Kidney tubule cell (primary cell): ENCODE measurements around the gene SLC39A2.
"Not testable (repeated sequence)": the region's sequence is repeated elsewhere in the genome, so short reads cannot be mapped to it uniquely, and the experiment has no call there.

ENCODE experiments used
- DNase-seq: peaks from one replicate; pipeline ENCODE4 v3.0.0-alpha.2; 2018; ENCODE audit warnings: low spot score

Gene SLC39A2

GRCh38 chr14:20997115-20997514 lies 2.0 kb upstream of the SLC39A2 start:
- no peak for DNase-seq

DNA sequence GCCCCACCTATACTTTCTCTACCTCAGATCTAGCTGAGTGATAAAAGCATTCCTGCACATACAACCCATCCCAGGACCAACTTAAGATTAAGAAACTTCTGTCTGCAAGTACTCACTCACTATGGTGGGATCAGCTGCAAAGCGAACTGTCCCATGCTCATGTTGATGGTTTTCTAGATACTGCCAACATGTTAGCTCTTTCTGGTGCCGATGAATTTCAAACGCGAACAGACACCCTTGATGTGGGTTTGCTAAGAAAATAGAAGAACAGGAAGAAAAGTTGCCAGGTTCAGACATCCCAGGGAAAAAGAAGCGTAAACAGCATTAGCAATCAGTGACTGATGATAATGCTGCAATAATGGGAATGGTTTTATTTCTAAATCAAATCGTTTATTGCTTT lies 1.5 kb upstream of the SLC39A2 start:
- no peak for DNase-seq

- DNase-seq: no peak
These were observed 954 bp upstream of the SLC39A2 start for GRCh38 chr14:20998139-20998538.

GRCh38 chr14:20999591-20999990 lies 498 bp downstream of the SLC39A2 start:
- no peak for DNase-seq

DNA sequence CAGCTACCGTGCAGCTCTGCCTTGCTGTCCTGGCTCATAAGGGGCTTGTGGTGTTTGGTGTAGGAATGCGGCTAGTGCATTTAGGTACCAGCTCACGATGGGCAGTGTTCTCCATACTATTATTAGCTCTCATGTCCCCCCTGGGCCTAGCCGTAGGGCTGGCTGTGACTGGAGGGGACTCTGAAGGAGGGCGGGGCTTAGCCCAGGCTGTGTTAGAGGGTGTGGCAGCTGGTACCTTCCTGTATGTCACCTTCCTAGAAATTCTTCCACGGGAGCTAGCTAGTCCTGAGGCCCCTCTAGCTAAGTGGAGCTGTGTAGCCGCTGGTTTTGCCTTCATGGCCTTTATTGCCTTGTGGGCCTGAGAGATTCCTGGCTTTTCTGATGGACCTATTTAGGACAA lies 2.1 kb downstream of the SLC39A2 start:
- DNase-seq: no peak

- DNase-seq: no peak
These were observed 4.8 kb downstream of the SLC39A2 start for GRCh38 chr14:21003788-21004346.

GRCh38 chr14:21009721-21010120 lies 10.6 kb downstream of the SLC39A2 start:
- DNase-seq: not testable (repeated sequence)

DNA sequence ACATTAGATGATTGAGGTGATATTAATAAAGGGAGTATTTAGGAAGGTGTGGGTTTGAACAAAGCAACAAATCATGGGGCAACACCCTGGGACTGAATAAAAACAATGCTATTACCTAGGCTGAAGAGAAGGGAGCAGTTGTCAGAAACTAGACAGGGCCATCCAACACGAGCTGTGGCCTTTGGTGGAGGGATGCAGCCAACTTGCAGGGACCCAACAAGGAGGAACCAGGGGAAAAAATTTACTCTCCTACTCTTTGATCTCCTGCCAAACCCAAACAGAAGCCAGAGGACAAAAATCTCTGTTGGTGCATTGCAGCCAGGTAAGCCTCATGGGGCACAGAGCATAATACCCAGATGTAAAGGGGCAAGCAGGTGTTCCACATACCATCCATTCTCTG lies 12.0 kb downstream of the SLC39A2 start:
- DNase-seq: no peak

- DNase-seq: peak; percentile 83
These were observed 15.7 kb downstream of the SLC39A2 start for GRCh38 chr14:21014761-21015190.

DNA sequence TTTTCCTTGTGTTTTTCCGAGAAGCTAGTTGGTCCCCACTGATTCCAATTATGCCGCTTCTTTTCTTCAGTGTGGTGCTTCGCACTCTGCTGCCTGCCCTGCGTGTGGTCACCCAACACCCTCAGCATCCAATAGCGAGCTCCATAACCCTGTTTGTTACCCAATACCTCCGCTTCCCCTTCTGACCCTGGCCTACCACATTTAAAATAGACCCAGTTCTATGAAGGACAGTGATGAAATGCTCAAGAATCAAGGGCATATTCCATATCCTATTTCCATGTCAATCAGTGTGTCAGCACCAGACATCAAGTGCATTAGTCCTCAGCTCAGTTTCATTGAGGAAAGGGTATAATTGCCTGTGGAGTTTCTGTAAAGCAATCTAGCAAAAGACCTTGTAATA lies 16.2 kb downstream of the SLC39A2 start:
- no peak for DNase-seq

DNA sequence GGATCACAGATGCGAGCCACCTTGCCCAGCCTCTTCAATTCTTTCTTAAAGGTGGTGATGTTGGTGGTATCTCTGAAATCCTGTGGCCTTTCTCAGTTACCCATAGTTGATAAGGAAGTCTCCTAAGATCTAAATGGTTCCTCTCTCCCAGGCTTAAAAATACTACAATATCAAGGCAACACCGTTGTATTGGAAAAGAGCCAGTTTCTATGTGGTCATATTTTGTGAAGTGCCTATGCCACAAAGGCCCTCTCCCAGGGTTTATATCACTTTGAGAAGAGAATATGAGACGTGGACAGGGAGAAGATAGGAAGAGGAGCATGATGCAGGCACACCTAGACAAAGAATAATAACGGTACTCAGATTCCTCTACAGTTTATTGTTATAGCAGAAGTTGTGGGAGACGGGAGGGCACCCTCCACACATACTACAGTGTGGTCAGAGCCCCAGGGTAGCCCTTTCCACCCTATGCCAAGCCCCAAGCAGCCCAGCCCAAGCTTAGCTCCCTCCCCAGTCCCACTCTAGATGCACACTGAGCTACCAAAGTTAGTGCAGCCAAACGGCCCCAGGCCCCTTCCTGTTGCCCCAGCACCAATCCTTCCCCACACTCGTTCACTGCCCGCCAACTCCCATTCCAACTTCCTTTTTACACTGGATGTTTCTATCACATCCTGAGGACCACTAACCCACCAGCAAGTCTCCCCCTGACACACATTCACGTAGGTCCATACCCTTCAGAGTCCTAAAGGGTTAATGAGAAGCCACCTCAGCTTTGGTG lies 17.5 kb downstream of the SLC39A2 start:
- no peak for DNase-seq

DNA sequence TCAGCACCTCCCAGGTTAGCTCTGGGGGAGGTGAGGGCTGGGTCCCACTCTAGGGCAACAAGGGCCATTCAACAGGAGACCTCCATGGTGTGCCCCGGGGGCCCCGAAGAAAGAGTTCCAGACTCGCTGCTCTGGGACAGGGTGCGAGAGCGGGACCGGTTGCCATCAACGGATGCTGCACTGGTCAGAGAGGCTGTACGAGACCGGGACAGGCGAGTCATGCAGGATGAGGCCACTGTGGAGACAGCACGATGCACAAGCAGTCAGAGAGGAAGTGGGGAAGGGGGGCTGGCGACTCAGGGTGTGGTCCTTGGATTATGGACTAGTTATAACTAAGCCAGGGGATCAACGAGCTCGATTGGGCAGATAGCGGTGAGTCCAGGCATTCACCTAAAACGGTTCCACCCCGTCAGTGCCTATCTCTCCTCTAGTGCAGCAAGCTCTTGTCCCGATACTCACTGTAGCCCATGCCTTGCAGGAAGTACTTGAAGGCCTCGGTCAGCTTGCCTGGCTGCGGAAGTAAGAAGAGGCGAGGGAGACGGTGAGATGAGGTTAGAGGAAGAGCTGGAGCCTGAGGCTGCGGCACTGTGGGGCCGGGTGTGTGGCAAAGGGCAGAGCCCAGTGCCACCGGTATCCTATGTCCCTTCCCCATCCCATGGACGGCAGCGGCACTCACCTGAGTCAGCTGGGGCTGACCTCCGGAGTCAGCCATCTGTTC lies 18.6 kb downstream of the SLC39A2 start:
- DNase-seq: no peak

DNA sequence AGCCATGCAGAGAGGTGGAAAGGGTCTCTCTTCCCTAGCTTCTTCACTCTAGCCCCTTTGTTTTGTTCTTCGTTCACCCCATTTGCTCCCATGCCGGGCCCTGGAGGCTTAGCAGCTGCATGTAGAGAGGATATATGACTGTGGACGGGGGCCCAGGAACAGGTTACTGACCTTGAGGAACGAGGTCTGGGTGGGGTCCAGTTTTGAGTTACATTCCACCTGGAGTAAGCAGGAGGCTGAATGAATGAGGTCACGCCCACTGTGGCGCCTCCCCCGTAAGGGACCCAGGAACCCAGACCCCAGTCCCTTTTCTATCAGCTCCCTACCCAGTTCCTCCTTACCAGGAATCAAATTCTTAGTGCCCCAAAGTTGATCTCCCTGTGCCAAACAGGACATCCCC lies 19.2 kb downstream of the SLC39A2 start:
- DNase-seq: no peak

DNA sequence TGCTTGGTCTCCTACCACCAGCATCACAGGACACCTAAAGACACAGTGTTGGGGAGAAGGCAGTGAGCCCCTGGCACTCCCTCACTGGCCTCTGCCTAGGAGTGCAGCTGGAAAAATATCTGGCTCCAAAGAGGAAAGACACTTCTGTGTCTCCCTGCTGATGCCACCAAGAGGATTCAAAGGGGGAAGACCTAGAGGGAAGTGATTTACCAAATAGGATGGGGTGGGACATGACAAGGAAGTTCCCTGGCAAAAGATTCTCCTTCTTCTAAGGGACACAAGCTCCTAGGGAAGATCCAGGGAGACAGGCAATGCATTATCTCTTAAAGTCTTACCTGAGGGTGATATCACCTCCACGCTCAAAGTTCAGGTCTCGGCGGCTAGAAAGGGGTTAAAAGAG lies 19.7 kb downstream of the SLC39A2 start:
- no peak for DNase-seq

DNA sequence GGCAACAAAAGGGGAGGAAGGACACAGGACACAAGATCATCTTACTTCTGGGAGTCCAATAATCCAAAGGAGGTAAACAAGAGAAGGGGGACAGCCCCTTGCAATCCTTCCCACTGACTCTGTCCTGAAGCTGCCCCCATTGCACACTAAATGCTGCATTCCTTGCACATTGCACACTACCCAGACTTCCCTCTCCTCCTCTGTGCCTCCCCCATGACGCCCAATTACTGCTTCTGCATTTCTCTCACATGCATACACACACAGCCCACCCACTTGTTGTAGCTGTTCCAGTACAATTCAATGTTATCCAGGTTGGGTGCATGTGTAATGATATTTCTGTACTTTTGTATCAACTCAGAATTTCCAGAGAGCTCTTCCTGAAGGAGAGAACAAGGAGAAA lies 20.3 kb downstream of the SLC39A2 start:
- no peak for DNase-seq

GRCh38 chr14:21020977-21021545 lies 22.0 kb downstream of the SLC39A2 start:
- no peak for DNase-seq

- no peak for DNase-seq
These were observed 23.6 kb downstream of the SLC39A2 start for GRCh38 chr14:21022686-21023085.

DNA sequence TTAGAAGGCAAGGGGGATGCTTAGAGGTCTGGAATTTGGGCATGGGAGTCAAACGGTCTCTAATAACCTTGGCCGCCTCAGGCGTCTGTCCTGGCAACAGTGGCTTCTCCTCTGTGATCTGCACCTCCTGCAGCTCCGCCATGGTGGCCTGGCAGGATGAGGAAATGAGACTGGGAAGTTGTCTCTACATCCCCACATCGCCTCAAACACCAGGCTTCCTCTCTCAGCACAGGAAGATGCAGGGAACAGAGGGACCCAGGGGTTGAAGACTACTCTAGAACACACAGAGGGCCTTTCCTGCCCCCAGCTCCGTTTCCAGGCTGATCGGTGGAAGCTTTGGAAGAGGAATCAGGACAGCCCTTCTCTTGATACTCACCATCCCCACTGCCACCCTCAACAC lies 24.1 kb downstream of the SLC39A2 start:
- DNase-seq: no peak

- no peak for DNase-seq
These were observed 24.9 kb downstream of the SLC39A2 start for GRCh38 chr14:21023817-21024584.

GRCh38 chr14:21024585-21025370 lies 25.7 kb downstream of the SLC39A2 start, which contains the start of gene NDRG2:
Gene NDRG2 (minus strand): TSS chr14:21025061. CDS start chr14:21023315, 1,746 bp downstream.
- DNase-seq: peak; percentile 20
